Naive B cell (primary cell): ENCODE results near the gene CCDC85C. TPM values are rescaled to one million over a fixed set of nuclear protein-coding genes. Genes with fewer than 3 reads are reported as not detected.

Experiments used
- ATAC-seq, 2 donors: fragments of 150-1000 bp; cut with Tn5 transposase; 2 replicates each; pipeline ENCODE4 v1.10.0; 2021; ENCODE audit warnings: low read depth in 2 of 2, mild to moderate bottlenecking in 2 of 2, moderate library complexity in 2 of 2
- DNase-seq: peaks from one replicate; pipeline ENCODE4 v3.0.0; 2022
- H3K27ac Mint-ChIP-seq, 6 donors: one replicate each; pipeline ENCODE4 v1.8.0; 2020 to 2022; ENCODE audit warnings: mild to moderate bottlenecking in 6 of 6, mixed read lengths in 6 of 6, moderate library complexity in 5 of 6, inconsistent platforms in 2 of 6
- H3K27me3 Mint-ChIP-seq, 3 donors: one replicate each; pipeline ENCODE4 v1.8.0; 2021 to 2022; ENCODE audit warnings: mixed read lengths in 3 of 3, mild to moderate bottlenecking in 1 of 3
- H3K36me3 Mint-ChIP-seq, 2 donors: one replicate each; pipeline ENCODE4 v1.8.0; 2020 to 2022; ENCODE audit warnings: mixed read lengths in 2 of 2, inconsistent platforms in 1 of 2, mild to moderate bottlenecking in 1 of 2
- H3K4me1 Mint-ChIP-seq, 3 donors: one replicate each; pipeline ENCODE4 v1.8.0; 2020 to 2022; ENCODE audit warnings: mixed read lengths in 3 of 3, inconsistent platforms in 1 of 3, mild to moderate bottlenecking in 1 of 3, moderate library complexity in 1 of 3
- H3K4me3 Mint-ChIP-seq, 8 donors: one replicate each; pipeline ENCODE4 v1.8.0; 2020 to 2022; ENCODE audit warnings: mild to moderate bottlenecking in 8 of 8, mixed read lengths in 8 of 8, moderate library complexity in 8 of 8, inconsistent platforms in 2 of 8
- H3K9me3 Mint-ChIP-seq, 7 donors: one replicate each; pipeline ENCODE4 v1.8.0; 2020 to 2022; ENCODE audit warnings: mixed read lengths in 7 of 7, mild to moderate bottlenecking in 5 of 7, inconsistent platforms in 2 of 7, moderate library complexity in 1 of 7
- polyA plus RNA-seq, 6 donors: library from polyadenylated mRNA; unstranded; fragments of 300-500 nt; fragmentation: Illumina TruSeq; gene quantifications; one replicate each; pipeline ENCODE4 v1.2.3, GENCODE V29; 2021; ENCODE audit warnings: low read depth in 6 of 6

The CCDC85C gene
- polyA plus RNA-seq, 6 donors from 2014 or later, result 0.05 to 0.28 (median 0.24) TPM

DNA sequence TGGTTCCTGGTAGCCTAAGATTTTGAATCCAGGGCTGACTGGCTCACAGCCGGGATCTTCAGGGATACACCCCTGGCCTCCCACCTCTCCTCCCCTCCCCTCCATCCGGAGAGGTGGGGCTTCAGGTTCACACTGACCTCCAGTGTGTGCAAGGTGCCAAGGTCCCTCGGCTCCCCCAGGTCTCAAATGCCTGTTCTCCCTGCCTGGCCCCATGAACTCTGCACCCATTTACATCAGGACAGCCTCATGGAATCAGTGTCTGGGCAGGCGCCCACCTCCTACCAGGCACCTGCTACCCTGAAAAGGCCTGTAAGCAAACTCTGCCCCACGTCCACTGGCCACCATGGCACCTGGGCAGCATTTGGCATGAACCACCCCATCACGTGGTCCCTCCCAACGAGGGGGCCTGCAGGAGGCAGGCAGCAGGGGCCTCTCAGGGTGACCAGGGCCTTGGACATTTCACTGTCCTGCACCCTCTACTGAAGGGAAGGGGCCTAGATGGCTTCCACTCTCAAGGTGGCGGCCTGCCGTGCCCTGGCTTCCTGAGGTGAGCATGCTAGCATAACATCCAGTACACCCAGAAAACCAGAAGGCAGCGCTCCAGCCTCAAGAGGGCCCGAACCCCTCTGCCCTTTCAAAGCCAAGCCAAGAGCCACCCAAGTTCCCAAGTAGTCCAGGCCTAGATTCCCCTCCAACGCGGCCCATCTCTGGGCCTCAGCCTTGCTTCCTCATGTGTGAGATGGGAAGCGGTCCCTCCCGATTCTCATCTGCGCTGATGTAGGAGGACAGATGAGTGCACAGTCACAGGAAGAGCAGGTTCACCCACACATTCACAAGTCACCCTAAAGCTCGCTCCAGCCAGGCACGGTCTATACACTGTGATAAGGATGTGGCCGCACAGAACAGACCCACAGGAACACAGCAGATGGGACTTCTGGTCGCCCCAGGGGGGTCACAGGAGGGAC is 37.3 kb downstream of the CCDC85C start:
- ATAC-seq (no peak), DNase-seq (no peak)
- Mint-ChIP-seq H3K27me3 (peaks cover 0 to 12% (median 10%) of the 10 kb centered on the region in 3 donors), H3K9me3 (no peaks in the 10 kb centered on the region), H3K4me3 (no peak overlapping the region), H3K27ac (peak overlapping the region in 2 of 6 donors; percentile 58 to 60), H3K4me1 (peaks cover 0 to 5% (median 3%) of the 10 kb centered on the region in 3 donors), H3K36me3 (no peaks in the 10 kb centered on the region)

DNA sequence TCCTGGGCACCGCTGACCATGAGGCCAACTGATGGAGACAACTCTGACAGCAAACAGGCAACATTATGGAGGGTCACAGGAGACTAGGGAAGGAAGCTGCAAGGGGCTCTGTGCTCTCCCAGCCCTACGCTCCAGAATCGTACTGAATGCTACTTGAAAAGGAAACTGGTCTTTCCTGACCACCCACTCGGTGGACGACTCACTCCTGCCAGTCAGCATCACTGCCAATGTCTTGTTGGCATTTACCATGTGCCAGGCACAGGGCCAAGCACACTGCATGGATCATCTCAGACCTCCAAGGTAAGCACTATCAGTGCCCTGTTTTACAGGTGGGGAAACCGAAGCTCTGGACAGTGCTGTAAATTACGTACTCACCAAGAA is 38.0 kb downstream of the CCDC85C start:
- Mint-ChIP-seq H3K9me3 (no peaks in the 10 kb centered on the region), H3K4me1 (peaks cover 0 to 5% (median 3%) of the 10 kb centered on the region in 3 donors), H3K27ac (no peak overlapping the region), H3K27me3 (peaks cover 0 to 12% (median 10%) of the 10 kb centered on the region in 3 donors), H3K4me3 (no peak overlapping the region), H3K36me3 (no peaks in the 10 kb centered on the region)
- DNase-seq (no peak), ATAC-seq (no peak)

- no peak for DNase-seq
- Mint-ChIP-seq H3K36me3 (no peaks in the 10 kb centered on the region), H3K27me3 (peaks cover 0 to 12% (median 10%) of the 10 kb centered on the region in 3 donors), H3K27ac (no peak overlapping the region), H3K4me1 (peaks cover 0 to 5% (median 3%) of the 10 kb centered on the region in 3 donors), H3K9me3 (no peaks in the 10 kb centered on the region), H3K4me3 (no peak overlapping the region)
- no peak for ATAC-seq
Measured at GRCh38 chr14:99565383-99565782, 38.6 kb downstream of the CCDC85C start.

DNA sequence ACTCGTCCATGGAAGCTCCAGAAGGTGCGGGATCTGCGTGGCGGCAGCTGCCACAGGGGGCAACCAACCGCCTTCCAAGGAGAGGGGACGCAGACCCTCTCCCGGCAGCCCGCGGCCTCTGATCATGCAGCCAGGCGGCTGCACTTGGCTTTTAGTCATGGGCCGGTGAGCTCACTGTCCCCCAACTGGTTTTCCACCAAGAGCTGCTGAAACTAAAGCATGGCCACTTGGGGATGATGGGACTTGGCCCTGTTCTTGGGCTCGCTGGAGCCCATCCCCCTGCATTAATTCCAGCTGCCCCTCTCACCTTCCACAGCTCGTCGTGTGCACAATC is 39.1 kb downstream of the CCDC85C start:
- H3K4me3 Mint-ChIP-seq, result peak overlapping the region in 1 of 8 donors; percentile 9
- H3K27me3 Mint-ChIP-seq, result peaks cover 0 to 12% (median 10%) of the 10 kb centered on the region in 3 donors
- ATAC-seq, result no peak
- H3K9me3 Mint-ChIP-seq, result no peaks in the 10 kb centered on the region
- H3K4me1 Mint-ChIP-seq, result peaks cover 0 to 5% (median 3%) of the 10 kb centered on the region in 3 donors
- H3K27ac Mint-ChIP-seq, result no peak overlapping the region
- no peaks in the 10 kb centered on the region for H3K36me3 Mint-ChIP-seq
- DNase-seq, result no peak

DNA sequence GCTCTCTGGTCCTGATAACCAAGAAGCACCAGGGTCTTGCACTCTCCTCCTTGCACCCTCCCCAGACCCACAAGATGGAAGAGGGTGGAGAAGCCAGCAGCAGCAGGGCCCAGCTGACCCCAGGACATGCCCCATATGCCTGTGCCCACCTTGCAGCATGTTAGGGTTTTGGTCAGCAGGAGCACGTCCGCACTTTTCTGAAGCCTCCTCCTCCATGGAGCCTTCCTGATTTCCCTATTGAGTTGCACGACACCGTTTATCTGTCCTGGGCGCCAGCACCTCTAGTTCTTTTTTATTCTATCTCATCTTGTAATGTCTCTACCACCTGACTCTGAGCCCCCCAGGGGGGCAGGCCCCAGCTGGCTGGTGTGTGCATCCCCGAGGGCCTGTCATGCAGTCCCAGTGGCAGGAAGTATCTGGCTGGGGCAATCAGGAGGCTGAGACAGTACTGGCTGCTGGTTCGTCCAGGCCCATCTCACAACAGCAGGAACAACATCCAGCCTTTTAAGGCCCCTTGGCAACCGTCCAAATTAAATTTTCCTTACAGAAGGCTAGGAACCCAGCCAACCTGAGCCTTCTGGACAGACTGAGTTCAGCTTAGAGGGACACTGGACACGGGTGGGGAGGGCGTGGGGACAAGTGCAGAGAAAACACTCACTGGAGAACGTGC is 39.6 kb downstream of the CCDC85C start:
- ATAC-seq, result no peak
- Mint-ChIP-seq H3K27me3 (peaks cover 0 to 12% (median 10%) of the 10 kb centered on the region in 3 donors), H3K4me3 (no peak overlapping the region), H3K9me3 (no peaks in the 10 kb centered on the region), H3K27ac (no peak overlapping the region), H3K36me3 (no peaks in the 10 kb centered on the region), H3K4me1 (peaks cover 0 to 3% (median 2%) of the 10 kb centered on the region in 3 donors)
- no peak for DNase-seq

- no peak for ATAC-seq
- H3K9me3 Mint-ChIP-seq, result peaks cover 0 to 2% (median 0%) of the 10 kb centered on the region in 7 donors
- H3K27ac Mint-ChIP-seq, result no peak overlapping the region
- peaks cover 0 to 12% (median 10%) of the 10 kb centered on the region in 3 donors for H3K27me3 Mint-ChIP-seq
- no peak overlapping the region for H3K4me3 Mint-ChIP-seq
- H3K36me3 Mint-ChIP-seq, result no peaks in the 10 kb centered on the region
- peaks cover 0 to 3% (median 0%) of the 10 kb centered on the region in 3 donors for H3K4me1 Mint-ChIP-seq
- DNase-seq, result no peak
Measured at GRCh38 chr14:99563749-99564129, 40.3 kb downstream of the CCDC85C start.

GRCh38 chr14:99562856-99563748 is 40.9 kb downstream of the CCDC85C start:
- Mint-ChIP-seq H3K4me1 (peaks cover 0 to 3% (median 0%) of the 10 kb centered on the region in 3 donors), H3K4me3 (no peak overlapping the region), H3K9me3 (peaks cover 0 to 4% (median 0%) of the 10 kb centered on the region in 7 donors), H3K36me3 (no peaks in the 10 kb centered on the region), H3K27me3 (peaks cover 0 to 12% (median 10%) of the 10 kb centered on the region in 3 donors), H3K27ac (no peak overlapping the region)
- ATAC-seq (no peak), DNase-seq (no peak)

- H3K27me3 Mint-ChIP-seq, result peaks cover 0 to 12% (median 10%) of the 10 kb centered on the region in 3 donors
Measured at GRCh38 chr14:99561864-99562263, 42.1 kb downstream of the CCDC85C start.

GRCh38 chr14:99560922-99561683 is 42.9 kb downstream of the CCDC85C start:
- DNase-seq (no peak), ATAC-seq (no peak)
- Mint-ChIP-seq H3K27ac (no peak overlapping the region), H3K4me3 (no peak overlapping the region), H3K27me3 (peaks cover 0 to 12% (median 10%) of the 10 kb centered on the region in 3 donors), H3K9me3 (peaks cover 0 to 4% (median 0%) of the 10 kb centered on the region in 7 donors), H3K36me3 (no peaks in the 10 kb centered on the region), H3K4me1 (no peaks in the 10 kb centered on the region)

More at GRCh38 chr14:99561864-99562263, 42.1 kb downstream of the CCDC85C start:
- H3K27ac Mint-ChIP-seq, result no peak overlapping the region
- H3K4me1 Mint-ChIP-seq, result peaks cover 0 to 1% (median 0%) of the 10 kb centered on the region in 3 donors
- H3K9me3 Mint-ChIP-seq, result peaks cover 0 to 4% (median 0%) of the 10 kb centered on the region in 7 donors
- no peak for ATAC-seq
- no peaks in the 10 kb centered on the region for H3K36me3 Mint-ChIP-seq
- no peak for DNase-seq
- H3K4me3 Mint-ChIP-seq, result no peak overlapping the region

- no peaks in the 10 kb centered on the region for H3K4me1 Mint-ChIP-seq
- H3K9me3 Mint-ChIP-seq, result peaks cover 0 to 4% (median 0%) of the 10 kb centered on the region in 7 donors
- ATAC-seq (no peak), DNase-seq (no peak)
- H3K4me3 Mint-ChIP-seq, result no peak overlapping the region
- peaks cover 0 to 12% (median 10%) of the 10 kb centered on the region in 3 donors for H3K27me3 Mint-ChIP-seq
- no peak overlapping the region for H3K27ac Mint-ChIP-seq
- H3K36me3 Mint-ChIP-seq, result no peaks in the 10 kb centered on the region
Measured at GRCh38 chr14:99560403-99560802, 43.6 kb downstream of the CCDC85C start.

GRCh38 chr14:99559286-99559990 is 44.6 kb downstream of the CCDC85C start:
- H3K4me3 Mint-ChIP-seq, result no peak overlapping the region
- H3K9me3 Mint-ChIP-seq, result peaks cover 0 to 4% (median 0%) of the 10 kb centered on the region in 7 donors
- no peaks in the 10 kb centered on the region for H3K4me1 Mint-ChIP-seq
- no peak overlapping the region for H3K27ac Mint-ChIP-seq
- H3K27me3 Mint-ChIP-seq, result peaks cover 0 to 10% (median 7%) of the 10 kb centered on the region in 3 donors
- no peaks in the 10 kb centered on the region for H3K36me3 Mint-ChIP-seq
- DNase-seq (no peak), ATAC-seq (no peak)
